K562 (cell line): Measurements from ENCODE around the gene IL24.

Experiments
- CREB1 ChIP-seq, 2 experiments: sonication (generic) in 1 of 2; formaldehyde crosslinking in 1 of 2; IDR thresholded peaks; 2 replicates each; pipeline versions ENCODE4 v1.6.1 to v1.8.0; 2012 to 2022; ENCODE audit warnings: inconsistent platforms in 1 of 2, mild to moderate bottlenecking in 1 of 2, missing genetic modification reagents in 1 of 2, moderate library complexity in 1 of 2
- HDAC1 ChIP-seq, 2 experiments: fragments of 450-650 bp; IDR thresholded peaks; 2 replicates each; pipeline ENCODE4 v1.6.1; 2016 to 2017; ENCODE audit warnings: inconsistent platforms in 1 of 2, mild to moderate bottlenecking in 1 of 2, moderate library complexity in 1 of 2
- HMGN3 ChIP-seq: IDR thresholded peaks from 2 replicates; pipeline ENCODE4 v1.6.1; 2011; ENCODE audit warnings: borderline replicate concordance, low read depth, mild to moderate bottlenecking, mixed read lengths, low read length; ENCODE audit not compliant: insufficient read length; ENCODE audit errors: extremely low read depth
- HNRNPLL ChIP-seq: fragments of 200-400 bp; formaldehyde crosslinking; IDR thresholded peaks from 2 replicates; pipeline ENCODE4 v1.6.1; 2017; ENCODE audit warnings: low read length, low read depth, mild to moderate bottlenecking; ENCODE audit not compliant: poor library complexity, severe bottlenecking
- RBM15 ChIP-seq: fragments of 200-400 bp; formaldehyde crosslinking; IDR thresholded peaks from 2 replicates; pipeline ENCODE4 v1.6.1; 2018; ENCODE audit warnings: mild to moderate bottlenecking, low read length, moderate library complexity; ENCODE audit not compliant: insufficient read depth
- SP1 ChIP-seq: sonication (generic); formaldehyde crosslinking; IDR thresholded peaks from 2 replicates; pipeline ENCODE4 v1.8.1; 2022; ENCODE audit warnings: mild to moderate bottlenecking, missing genetic modification reagents
- TEAD4 ChIP-seq, 2 experiments: sonication (generic) in 1 of 2; formaldehyde crosslinking in 1 of 2; IDR thresholded peaks; 2 replicates each; pipeline versions ENCODE4 v1.6.1 to v1.8.0; 2012 to 2022; ENCODE audit warnings: borderline replicate concordance in 1 of 2, inconsistent platforms in 1 of 2, low read length in 1 of 2, mild to moderate bottlenecking in 1 of 2, missing genetic modification reagents in 1 of 2

DNA sequence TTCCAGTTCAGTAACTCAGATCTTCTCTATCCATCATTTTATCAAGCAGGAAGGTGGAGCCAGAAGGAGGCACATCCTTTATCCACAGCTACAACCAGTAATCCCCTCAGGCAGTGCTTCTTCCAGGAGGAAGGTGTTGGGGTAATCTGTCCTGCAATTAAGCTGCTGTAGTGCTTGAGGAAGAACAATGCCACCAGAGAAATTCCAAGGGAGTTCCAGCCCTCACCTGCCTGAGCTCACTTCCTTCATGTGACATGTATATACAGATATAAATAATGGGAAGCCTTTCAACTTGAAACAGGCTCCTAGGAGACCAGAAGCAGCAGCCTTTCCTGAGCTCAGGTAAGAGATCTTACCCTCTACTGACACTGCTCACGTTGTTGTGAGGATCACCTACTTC lies 34.0 kb upstream of the IL24 start:
- TF ChIP-seq TEAD4 (IDR thresholded peaks at IDR 0.05; ENCODE audit: low read length) (no peak), TEAD4 (CRISPR knock-in tag; IDR thresholded peaks at IDR 0.05; ENCODE audit: borderline replicate concordance) (no peak), RBM15 (no peak), CREB1 (IDR thresholded peaks at IDR 0.05) (no peak), CREB1 (CRISPR knock-in tag; IDR thresholded peaks at IDR 0.05) (no peak), HDAC1 (IDR thresholded peaks at IDR 0.05) (no peak), HMGN3 (no peak), SP1 (CRISPR knock-in tag) (no peak), HNRNPLL (no peak)
